Fibroblast of skin of abdomen (primary cell): ENCODE measurements around the gene PRKG1.
A peak's percentile ranks its signal among the peaks of the same experiment; 100 is the strongest.
"Not testable (repeated sequence)": the region's sequence is repeated elsewhere in the genome, so short reads cannot be mapped to it uniquely, and the experiment has no call there.

Experiments used
- DNase-seq: peaks from one replicate; pipeline ENCODE4 v3.0.0-alpha.2; 2013

Gene PRKG1

GRCh38 chr10:51272555-51272954 is 198.3 kb downstream of the PRKG1 start:
- DNase-seq: peak; percentile 69

GRCh38 chr10:51273574-51273973 is 199.3 kb downstream of the PRKG1 start:
- no peak for DNase-seq

GRCh38 chr10:51276097-51276496 is 201.8 kb downstream of the PRKG1 start:
- not testable (repeated sequence) for DNase-seq

GRCh38 chr10:51281387-51281786 is 207.1 kb downstream of the PRKG1 start:
- not testable (repeated sequence) for DNase-seq

- DNase-seq: no peak
Observed at GRCh38 chr10:51285601-51286000, 211.3 kb downstream of the PRKG1 start.

GRCh38 chr10:51288511-51288910 is 214.2 kb downstream of the PRKG1 start:
- peak; percentile 22 for DNase-seq

GRCh38 chr10:51289519-51289918 is 215.2 kb downstream of the PRKG1 start:
- DNase-seq: no peak

GRCh38 chr10:51291961-51292360 is 217.7 kb downstream of the PRKG1 start:
- DNase-seq: no peak

- peak; percentile 62 for DNase-seq
Observed at GRCh38 chr10:51297438-51297837, 223.2 kb downstream of the PRKG1 start.

GRCh38 chr10:51300617-51301304 is 226.5 kb downstream of the PRKG1 start:
- DNase-seq: no peak

- peak; percentile 42 for DNase-seq
Observed at GRCh38 chr10:51301644-51302043, 227.4 kb downstream of the PRKG1 start.

- DNase-seq: no peak
Observed at GRCh38 chr10:51302316-51302715, 228.0 kb downstream of the PRKG1 start.

- DNase-seq: no peak
Observed at GRCh38 chr10:51308116-51308515, 233.8 kb downstream of the PRKG1 start.

GRCh38 chr10:51311228-51311627 is 236.9 kb downstream of the PRKG1 start:
- DNase-seq: peak; percentile 28

- DNase-seq: no peak
Observed at GRCh38 chr10:51312817-51313216, 238.5 kb downstream of the PRKG1 start.

- no peak for DNase-seq
Observed at GRCh38 chr10:51313251-51313650, 239.0 kb downstream of the PRKG1 start.

GRCh38 chr10:51313773-51314478 is 239.6 kb downstream of the PRKG1 start:
- no peak for DNase-seq

GRCh38 chr10:51314481-51314880 is 240.2 kb downstream of the PRKG1 start:
- DNase-seq: peak; percentile 18

- no peak for DNase-seq
Observed at GRCh38 chr10:51318399-51319172, 244.3 kb downstream of the PRKG1 start.

- DNase-seq: no peak
Observed at GRCh38 chr10:51319173-51319435, 244.8 kb downstream of the PRKG1 start.

- DNase-seq: no peak
Observed at GRCh38 chr10:51321300-51321699, 247.0 kb downstream of the PRKG1 start.

GRCh38 chr10:51321980-51322379 is 247.7 kb downstream of the PRKG1 start:
- DNase-seq: peak; percentile 68

- DNase-seq: no peak
Observed at GRCh38 chr10:51325649-51326048, 251.4 kb downstream of the PRKG1 start.

GRCh38 chr10:51326174-51326573 is 251.9 kb downstream of the PRKG1 start:
- no peak for DNase-seq
